Peyer's patch (tissue), 4 donors: ENCODE measurements around the gene DMD.

Source experiments
- POLR2A ChIP-seq, 2 donors: fragments of 450-650 bp; IDR thresholded peaks; one replicate each; pipeline ENCODE4 v1.5.1; 2017; ENCODE audit warnings: antibody characterized with exemption in 2 of 2, mild to moderate bottlenecking in 2 of 2, moderate library complexity in 2 of 2
- TF ChIP-seq, protein P1 (sequence below), 6 experiments: fragments of 450-650 bp in 4 of 6; fragments of 200-600 bp in 2 of 6; sonication (generic) in 1 of 6; IDR thresholded peaks; one replicate each; pipeline ENCODE4 v1.5.1; 2017 to 2019; ENCODE audit warnings: antibody characterized with exemption in 6 of 6, mild to moderate bottlenecking in 3 of 6, moderate library complexity in 1 of 6

DNA sequence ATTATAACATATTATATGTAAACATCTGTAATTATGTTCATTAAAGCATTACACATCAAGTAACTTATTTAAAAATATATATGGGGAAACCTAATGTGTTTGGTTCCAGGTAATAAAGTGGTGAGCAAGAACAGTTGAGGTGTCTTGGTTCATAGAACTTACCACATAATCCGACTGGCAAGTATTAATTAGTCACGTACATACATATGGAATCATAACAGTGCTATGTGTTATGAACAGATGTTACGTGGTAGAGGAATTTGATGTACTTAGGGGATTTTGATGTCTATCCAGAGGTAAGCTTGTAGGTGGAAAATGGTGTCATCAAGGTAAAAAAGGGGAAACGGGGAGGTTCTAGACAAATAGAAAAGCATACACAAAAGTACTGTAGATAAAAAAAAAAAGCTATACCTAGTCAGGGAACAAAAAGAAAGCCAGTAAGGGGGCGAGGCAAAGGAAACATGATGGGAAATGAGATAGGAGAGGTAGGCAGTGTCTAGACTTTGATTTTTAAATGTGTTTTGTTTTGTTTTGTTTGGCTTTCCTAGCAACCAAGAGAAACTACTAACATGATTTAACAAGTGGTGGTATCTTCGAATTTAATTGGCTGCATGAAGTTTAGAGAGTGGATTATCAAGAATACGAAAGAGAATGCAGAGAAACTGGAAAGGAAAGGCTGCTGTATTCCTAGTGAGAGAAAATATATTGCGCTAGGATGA, 12.6 kb downstream of the DMD start:
- TF ChIP-seq, protein P1, sequence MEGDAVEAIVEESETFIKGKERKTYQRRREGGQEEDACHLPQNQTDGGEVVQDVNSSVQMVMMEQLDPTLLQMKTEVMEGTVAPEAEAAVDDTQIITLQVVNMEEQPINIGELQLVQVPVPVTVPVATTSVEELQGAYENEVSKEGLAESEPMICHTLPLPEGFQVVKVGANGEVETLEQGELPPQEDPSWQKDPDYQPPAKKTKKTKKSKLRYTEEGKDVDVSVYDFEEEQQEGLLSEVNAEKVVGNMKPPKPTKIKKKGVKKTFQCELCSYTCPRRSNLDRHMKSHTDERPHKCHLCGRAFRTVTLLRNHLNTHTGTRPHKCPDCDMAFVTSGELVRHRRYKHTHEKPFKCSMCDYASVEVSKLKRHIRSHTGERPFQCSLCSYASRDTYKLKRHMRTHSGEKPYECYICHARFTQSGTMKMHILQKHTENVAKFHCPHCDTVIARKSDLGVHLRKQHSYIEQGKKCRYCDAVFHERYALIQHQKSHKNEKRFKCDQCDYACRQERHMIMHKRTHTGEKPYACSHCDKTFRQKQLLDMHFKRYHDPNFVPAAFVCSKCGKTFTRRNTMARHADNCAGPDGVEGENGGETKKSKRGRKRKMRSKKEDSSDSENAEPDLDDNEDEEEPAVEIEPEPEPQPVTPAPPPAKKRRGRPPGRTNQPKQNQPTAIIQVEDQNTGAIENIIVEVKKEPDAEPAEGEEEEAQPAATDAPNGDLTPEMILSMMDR (IDR thresholded peaks at IDR 0.05), result no peak
- no peak for TF ChIP-seq POLR2A (IDR thresholded peaks at IDR 0.05)
